ENCODE results near the gene DLG5.

The DLG5 gene

GRCh38 chr10:77920495-77920894, 6.1 kb downstream of the DLG5 start:
- Histone ChIP-seq H3K27me3 (ENCODE audit: low read depth, low read length) (no peaks in the 10 kb centered on the region), H3K9ac (ENCODE audit: low read length) (no peak overlapping the region), H3K79me2 (ENCODE audit: low read length) (no peaks in the 10 kb centered on the region), H2AFZ (ENCODE audit: low read depth, low read length) (no peak overlapping the region), H3K4me3 (ENCODE audit: low read length) (no peak overlapping the region), H4K20me1 (ENCODE audit: insufficient read depth, low read length) (no peaks in the 10 kb centered on the region), H3K4me2 (ENCODE audit: low read length) (no peak overlapping the region), H3K9me3 (ENCODE audit: insufficient read depth, low read length) (no peaks in the 10 kb centered on the region), H3K27ac (ENCODE audit: low read length) (no peak overlapping the region), H3K36me3 (replicated peaks; ENCODE audit: low read depth, low read length) (no peaks in the 10 kb centered on the region), H3K4me1 (ENCODE audit: low read length) (peaks cover 4% of the 10 kb centered on the region; the same call in 1 of the 2 replicates)
- TF ChIP-seq, protein P1, sequence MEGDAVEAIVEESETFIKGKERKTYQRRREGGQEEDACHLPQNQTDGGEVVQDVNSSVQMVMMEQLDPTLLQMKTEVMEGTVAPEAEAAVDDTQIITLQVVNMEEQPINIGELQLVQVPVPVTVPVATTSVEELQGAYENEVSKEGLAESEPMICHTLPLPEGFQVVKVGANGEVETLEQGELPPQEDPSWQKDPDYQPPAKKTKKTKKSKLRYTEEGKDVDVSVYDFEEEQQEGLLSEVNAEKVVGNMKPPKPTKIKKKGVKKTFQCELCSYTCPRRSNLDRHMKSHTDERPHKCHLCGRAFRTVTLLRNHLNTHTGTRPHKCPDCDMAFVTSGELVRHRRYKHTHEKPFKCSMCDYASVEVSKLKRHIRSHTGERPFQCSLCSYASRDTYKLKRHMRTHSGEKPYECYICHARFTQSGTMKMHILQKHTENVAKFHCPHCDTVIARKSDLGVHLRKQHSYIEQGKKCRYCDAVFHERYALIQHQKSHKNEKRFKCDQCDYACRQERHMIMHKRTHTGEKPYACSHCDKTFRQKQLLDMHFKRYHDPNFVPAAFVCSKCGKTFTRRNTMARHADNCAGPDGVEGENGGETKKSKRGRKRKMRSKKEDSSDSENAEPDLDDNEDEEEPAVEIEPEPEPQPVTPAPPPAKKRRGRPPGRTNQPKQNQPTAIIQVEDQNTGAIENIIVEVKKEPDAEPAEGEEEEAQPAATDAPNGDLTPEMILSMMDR (IDR thresholded peaks at IDR 0.05; ENCODE audit: low read depth, low read length), result no peak
- TF ChIP-seq EZH2phosphoT487 (IDR thresholded peaks at IDR 0.05; ENCODE audit: low read depth), result no peak

DNA sequence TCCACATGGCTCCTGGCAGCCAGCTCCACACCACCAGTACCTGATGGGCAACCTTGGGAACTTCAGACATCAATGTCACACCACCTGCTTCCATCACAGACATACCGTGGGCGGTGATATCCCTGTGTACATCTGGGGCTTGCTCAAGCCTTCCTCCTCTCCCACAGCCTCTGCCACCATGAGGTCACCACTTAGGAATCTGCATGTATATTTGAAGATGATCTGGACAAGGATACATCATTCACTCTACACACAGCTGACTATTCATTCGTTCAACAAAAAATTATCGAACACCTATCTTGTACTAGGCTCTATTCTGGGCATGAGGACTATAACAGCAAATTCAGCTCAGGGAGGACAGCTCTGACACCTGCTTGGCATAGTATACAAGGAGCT, 6.8 kb downstream of the DLG5 start:
- Histone ChIP-seq H3K79me2 (ENCODE audit: low read length) (no peaks in the 10 kb centered on the region), H3K27me3 (ENCODE audit: low read depth, low read length) (no peaks in the 10 kb centered on the region), H3K4me3 (ENCODE audit: low read length) (no peak overlapping the region), H3K36me3 (replicated peaks; ENCODE audit: low read depth, low read length) (no peaks in the 10 kb centered on the region), H3K9me3 (ENCODE audit: insufficient read depth, low read length) (no peaks in the 10 kb centered on the region), H4K20me1 (ENCODE audit: insufficient read depth, low read length) (no peaks in the 10 kb centered on the region), H3K9ac (ENCODE audit: low read length) (no peak overlapping the region), H3K27ac (ENCODE audit: low read length) (no peak overlapping the region), H2AFZ (ENCODE audit: low read depth, low read length) (no peak overlapping the region), H3K4me1 (ENCODE audit: low read length) (no peaks in the 10 kb centered on the region), H3K4me2 (ENCODE audit: low read length) (no peak overlapping the region)
- no peak for TF ChIP-seq EZH2phosphoT487 (IDR thresholded peaks at IDR 0.05; ENCODE audit: low read depth)
- TF ChIP-seq, protein P1 (IDR thresholded peaks at IDR 0.05; ENCODE audit: low read depth, low read length), result no peak

- H3K9ac ChIP-seq (ENCODE audit: low read length), result no peak overlapping the region
- H3K9me3 ChIP-seq (ENCODE audit: insufficient read depth, low read length), result no peaks in the 10 kb centered on the region
- TF ChIP-seq EZH2phosphoT487 (IDR thresholded peaks at IDR 0.05; ENCODE audit: low read depth), result no peak
- TF ChIP-seq, protein P1 (IDR thresholded peaks at IDR 0.05; ENCODE audit: low read depth, low read length), result no peak
- H3K27me3 ChIP-seq (ENCODE audit: low read depth, low read length), result no peaks in the 10 kb centered on the region
- H3K4me2 ChIP-seq (ENCODE audit: low read length), result no peak overlapping the region
- H3K4me1 ChIP-seq (ENCODE audit: low read length), result no peaks in the 10 kb centered on the region
- no peaks in the 10 kb centered on the region for H3K79me2 ChIP-seq (ENCODE audit: low read length)
- H3K4me3 ChIP-seq (ENCODE audit: low read length), result no peak overlapping the region
- no peak overlapping the region for H2AFZ ChIP-seq (ENCODE audit: low read depth, low read length)
- no peaks in the 10 kb centered on the region for H4K20me1 ChIP-seq (ENCODE audit: insufficient read depth, low read length)
- no peak overlapping the region for H3K27ac ChIP-seq (ENCODE audit: low read length)
- H3K36me3 ChIP-seq (replicated peaks; ENCODE audit: low read depth, low read length), result no peaks in the 10 kb centered on the region
These were observed 11.0 kb downstream of the DLG5 start for GRCh38 chr10:77915319-77916105.

DNA sequence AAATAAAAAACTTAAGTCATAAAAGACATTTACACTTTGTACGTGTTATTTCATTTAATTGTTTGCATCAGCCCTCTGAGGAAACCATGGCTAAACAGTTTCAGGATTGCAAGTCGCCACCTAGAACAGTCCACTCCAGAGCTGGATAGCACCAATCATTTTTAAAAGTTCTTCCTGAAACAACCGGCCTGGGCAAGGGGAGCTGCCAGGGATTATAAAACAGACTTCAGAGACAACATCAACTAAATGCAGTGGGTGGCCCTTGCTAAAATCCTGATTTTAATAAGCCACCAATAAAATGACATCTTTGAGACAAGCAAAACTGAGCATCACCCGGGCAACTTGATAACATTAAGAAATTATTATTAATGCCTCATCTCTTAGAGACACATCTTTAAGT, 13.5 kb downstream of the DLG5 start:
- no peak overlapping the region for H3K4me2 ChIP-seq (ENCODE audit: low read length)
- no peak overlapping the region for H3K27ac ChIP-seq (ENCODE audit: low read length)
- no peaks in the 10 kb centered on the region for H3K27me3 ChIP-seq (ENCODE audit: low read depth, low read length)
- no peaks in the 10 kb centered on the region for H3K4me1 ChIP-seq (ENCODE audit: low read length)
- H3K36me3 ChIP-seq (replicated peaks; ENCODE audit: low read depth, low read length), result no peaks in the 10 kb centered on the region
- no peak overlapping the region for H2AFZ ChIP-seq (ENCODE audit: low read depth, low read length)
- H3K9me3 ChIP-seq (ENCODE audit: insufficient read depth, low read length), result no peaks in the 10 kb centered on the region
- no peak overlapping the region for H3K4me3 ChIP-seq (ENCODE audit: low read length)
- TF ChIP-seq EZH2phosphoT487 (IDR thresholded peaks at IDR 0.05; ENCODE audit: low read depth), result no peak
- TF ChIP-seq, protein P1 (IDR thresholded peaks at IDR 0.05; ENCODE audit: low read depth, low read length), result no peak
- H3K79me2 ChIP-seq (ENCODE audit: low read length), result no peaks in the 10 kb centered on the region
- H4K20me1 ChIP-seq (ENCODE audit: insufficient read depth, low read length), result no peaks in the 10 kb centered on the region
- H3K9ac ChIP-seq (ENCODE audit: low read length), result no peak overlapping the region

All from OCI-LY3 (cell line).